CD4-positive, alpha-beta T cell treated with Interleukin-10 for 1 hour (primary cell): Measurements from ENCODE around the gene PROCA1.

Experiments
- DNase-seq: peaks from one replicate; pipeline ENCODE4 v3.0.0-alpha.2; 2020

PROCA1 gene

GRCh38 chr17:28706471-28707338 lies 5.0 kb downstream of the PROCA1 start:
- DNase-seq, result no peak

GRCh38 chr17:28705728-28706334 lies 5.9 kb downstream of the PROCA1 start:
- DNase-seq, result no peak

- no peak for DNase-seq
Measured at GRCh38 chr17:28705074-28705659, 6.5 kb downstream of the PROCA1 start.

DNA sequence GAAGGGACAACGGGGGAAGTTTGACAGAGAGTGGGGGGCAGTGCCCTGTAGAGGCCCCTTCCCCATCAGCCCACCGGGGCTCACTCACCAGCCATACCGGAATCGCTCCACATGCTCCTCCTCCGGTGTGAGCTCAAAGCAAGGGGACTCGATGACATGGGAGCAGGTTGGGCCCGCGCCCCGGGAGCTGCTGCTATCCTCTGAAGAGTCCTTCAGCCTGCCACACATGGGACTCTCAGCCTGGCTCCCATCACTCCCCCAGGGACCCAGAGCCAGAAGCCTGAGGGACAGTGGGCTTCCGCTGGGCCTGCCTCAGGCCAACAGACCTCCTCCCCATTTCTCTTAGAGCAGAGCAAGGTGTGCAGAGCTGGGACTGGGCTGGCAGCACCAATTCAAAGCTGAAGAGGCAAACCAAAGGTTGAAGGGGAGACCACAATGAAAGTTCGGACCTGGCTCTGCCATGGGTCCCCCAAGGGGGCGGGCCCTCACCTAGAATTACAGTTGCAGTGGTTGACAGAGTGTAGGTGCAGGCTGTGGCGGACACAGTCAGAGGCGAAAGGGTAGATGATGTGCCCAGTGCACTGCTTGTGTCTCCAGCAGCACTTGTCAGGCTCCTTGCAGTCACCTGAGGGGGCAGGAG lies 7.3 kb downstream of the PROCA1 start:
- DNase-seq, result no peak

GRCh38 chr17:28703552-28704218 lies 8.0 kb downstream of the PROCA1 start:
- no peak for DNase-seq

GRCh38 chr17:28702752-28703150 lies 8.9 kb downstream of the PROCA1 start:
- no peak for DNase-seq

GRCh38 chr17:28702026-28702751 lies 9.5 kb downstream of the PROCA1 start:
- DNase-seq, result no peak

DNA sequence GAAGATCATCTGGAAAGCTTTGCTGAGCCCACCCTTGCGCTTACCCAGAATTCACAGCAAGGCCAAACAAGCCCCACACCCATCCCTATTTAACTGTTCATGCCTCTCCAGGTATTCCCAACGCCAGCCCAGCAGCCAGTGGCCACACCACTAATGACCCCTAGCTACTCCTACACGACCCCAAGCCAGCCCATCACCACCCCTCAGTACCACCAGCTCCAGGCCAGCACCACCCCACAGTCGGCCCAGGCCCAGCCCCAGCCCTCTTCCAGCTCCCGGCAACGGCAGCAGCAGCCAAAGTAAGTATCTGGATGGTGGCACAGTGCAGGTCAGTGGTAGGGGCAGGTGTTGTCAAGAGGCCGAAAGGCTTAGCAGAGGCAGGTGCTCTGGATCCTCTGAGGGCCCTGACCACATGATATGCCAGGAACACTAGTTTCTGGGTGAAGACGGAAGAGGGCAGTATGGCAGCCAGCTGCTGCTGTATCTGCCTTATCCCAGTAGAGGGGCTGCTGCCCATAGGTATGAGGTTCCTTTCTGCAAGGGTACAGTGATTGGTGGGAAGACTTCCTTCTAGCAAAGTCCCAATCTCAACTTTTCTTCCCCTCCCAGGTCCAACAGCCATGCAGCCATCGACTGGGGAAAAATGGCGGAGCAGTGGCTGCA lies 10.7 kb downstream of the PROCA1 start:
- no peak for DNase-seq

- no peak for DNase-seq
Measured at GRCh38 chr17:28700278-28700677, 11.4 kb downstream of the PROCA1 start.

- no peak for DNase-seq
Measured at GRCh38 chr17:28698253-28698941, 13.3 kb downstream of the PROCA1 start.

GRCh38 chr17:28693869-28694268 lies 17.8 kb downstream of the PROCA1 start:
- DNase-seq, result no peak

DNA sequence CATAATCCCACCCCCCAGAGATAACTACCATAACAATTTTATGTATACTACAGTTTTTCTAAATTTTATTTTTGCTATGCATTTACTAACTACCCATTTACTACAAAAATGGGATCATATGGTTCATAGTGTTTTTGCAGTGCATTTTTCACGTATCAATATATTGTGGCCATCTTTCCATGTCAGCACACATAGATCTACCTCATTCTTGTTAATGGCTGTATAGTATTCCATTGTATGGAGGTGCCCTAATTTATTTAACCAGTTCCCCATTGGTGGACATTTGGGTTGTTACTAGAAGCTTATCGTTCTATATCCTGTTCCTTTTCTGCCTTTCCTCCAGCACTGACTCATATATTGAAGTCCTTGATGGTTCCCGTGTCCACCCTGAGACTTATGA lies 22.7 kb downstream of the PROCA1 start:
- DNase-seq, result no peak

DNA sequence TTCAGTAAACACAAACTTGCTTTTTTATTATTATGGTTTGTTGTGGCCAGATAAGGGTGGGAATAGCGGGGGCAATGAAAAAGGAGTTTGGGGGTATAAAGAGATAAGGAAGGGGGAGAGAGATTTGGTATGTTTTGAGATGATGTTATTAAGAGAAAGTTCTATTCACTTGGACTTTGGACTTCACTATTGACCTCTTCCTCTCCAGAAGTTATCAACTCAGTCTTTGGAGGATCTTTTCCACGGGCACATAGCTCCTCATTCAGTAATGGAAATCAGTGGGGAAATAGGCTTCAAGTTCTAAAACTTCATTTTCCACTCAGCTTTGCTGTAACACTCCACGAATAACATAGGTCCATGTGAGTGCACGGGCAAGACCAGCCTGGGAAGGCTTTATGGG lies 23.2 kb downstream of the PROCA1 start:
- DNase-seq, result no peak

GRCh38 chr17:28686296-28686695 lies 25.4 kb downstream of the PROCA1 start:
- DNase-seq, result no peak

DNA sequence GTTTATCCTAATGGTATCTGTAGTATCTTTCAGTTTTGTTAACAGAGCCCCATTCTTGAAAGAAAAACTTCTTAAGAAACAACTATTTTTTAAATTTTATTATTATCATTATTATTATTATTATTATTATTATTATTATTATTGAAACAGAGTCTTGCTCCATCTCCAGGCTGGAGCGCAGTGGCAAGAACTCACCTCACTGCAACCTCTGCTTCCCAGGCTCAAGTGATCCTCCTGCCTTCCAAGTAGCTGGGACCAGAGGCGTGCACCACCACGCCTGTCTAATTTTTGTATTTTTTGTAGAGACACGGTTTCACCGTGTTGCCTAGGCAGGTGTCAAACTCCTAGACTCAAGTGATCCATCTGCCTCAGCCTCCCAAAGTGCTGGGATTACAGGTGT lies 26.3 kb downstream of the PROCA1 start:
- DNase-seq, result no peak

DNA sequence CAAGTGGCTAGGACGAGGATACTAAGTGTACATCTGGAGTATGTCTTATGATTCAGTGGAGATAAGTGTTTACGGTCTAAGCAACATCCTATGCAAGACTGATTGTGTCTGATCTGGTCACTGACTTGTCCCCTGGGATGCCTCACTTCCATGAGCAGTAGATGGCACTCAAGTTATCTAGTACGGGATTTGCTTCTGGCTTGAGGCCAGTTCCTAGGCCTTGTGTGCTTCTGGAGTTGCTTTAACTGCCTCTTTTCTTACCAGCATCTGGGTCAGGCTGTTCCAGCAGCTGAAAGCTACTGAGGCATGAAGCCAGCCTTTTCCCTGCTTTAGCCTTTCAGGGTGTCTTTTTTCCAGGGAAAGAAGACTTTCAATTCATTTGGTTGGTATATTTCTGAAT lies 26.7 kb downstream of the PROCA1 start:
- DNase-seq, result no peak

GRCh38 chr17:28682655-28683054 lies 29.0 kb downstream of the PROCA1 start:
- DNase-seq, result no peak

DNA sequence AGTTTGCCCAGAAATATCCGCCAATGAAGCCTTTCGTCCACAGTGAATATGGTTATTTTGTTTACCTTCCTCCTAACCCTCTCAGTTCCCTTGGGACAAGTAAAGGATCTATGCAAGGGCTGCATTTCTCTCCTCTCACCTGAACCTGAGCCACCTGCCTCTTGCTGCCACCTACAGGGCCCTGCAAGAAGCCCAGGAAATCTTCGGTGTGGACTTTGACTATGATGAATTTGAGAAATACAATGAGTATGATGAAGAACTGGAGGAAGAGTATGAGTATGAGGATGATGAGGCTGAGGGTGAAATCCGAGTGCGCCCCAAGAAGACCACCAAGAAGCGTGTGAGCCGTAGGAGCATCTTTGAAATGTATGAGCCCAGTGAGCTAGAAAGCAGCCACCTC lies 35.7 kb downstream of the PROCA1 start:
- peak; percentile 19 for DNase-seq

DNA sequence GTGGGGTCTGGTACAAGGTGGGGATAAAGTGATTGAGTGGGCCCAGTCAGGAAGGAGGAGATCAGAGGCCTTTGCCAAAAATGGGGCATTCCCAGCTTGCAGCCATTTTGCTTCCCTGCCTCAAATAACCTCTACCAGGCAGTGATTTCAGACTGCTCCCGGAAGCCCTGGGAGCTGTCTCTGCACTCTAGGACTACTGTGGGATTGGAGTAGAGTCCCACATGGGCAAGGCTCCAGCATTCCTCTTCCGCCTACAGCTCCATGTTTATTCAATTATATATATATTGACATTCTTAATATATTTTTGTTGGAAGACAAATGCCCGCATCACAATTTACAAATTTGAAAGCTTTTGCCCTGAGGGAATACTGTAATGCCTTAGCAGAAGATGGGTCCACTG lies 36.2 kb downstream of the PROCA1 start:
- no peak for DNase-seq

- no peak for DNase-seq
Measured at GRCh38 chr17:28669918-28670317, 41.8 kb downstream of the PROCA1 start.

GRCh38 chr17:28667870-28668269 lies 43.8 kb downstream of the PROCA1 start:
- no peak for DNase-seq
